Epidermal melanocyte (primary cell): ENCODE data around the gene SLC5A2.
"Not testable (repeated sequence)": the region's sequence is repeated elsewhere in the genome, so short reads cannot be mapped to it uniquely, and the experiment has no call there.

Source experiments
- DNase-seq: peaks from one replicate; pipeline ENCODE4 v3.0.0; 2011; ENCODE audit warnings: low spot score; ENCODE audit not compliant: insufficient read length

SLC5A2 gene

GRCh38 chr16:31491778-31492418 is 9.0 kb downstream of the SLC5A2 start:
- DNase-seq: no peak

- no peak for DNase-seq
Measured at GRCh38 chr16:31493506-31494125, 10.7 kb downstream of the SLC5A2 start.

GRCh38 chr16:31496670-31497069 is 13.7 kb downstream of the SLC5A2 start:
- DNase-seq: no peak

- DNase-seq: no peak
Measured at GRCh38 chr16:31498493-31498892, 15.6 kb downstream of the SLC5A2 start.

GRCh38 chr16:31499928-31500327 is 17.0 kb downstream of the SLC5A2 start:
- no peak for DNase-seq

GRCh38 chr16:31501226-31501965 is 18.5 kb downstream of the SLC5A2 start:
- DNase-seq: no peak

- DNase-seq: no peak
Measured at GRCh38 chr16:31501966-31502348, 19.0 kb downstream of the SLC5A2 start.

- DNase-seq: no peak
Measured at GRCh38 chr16:31502981-31503380, 20.1 kb downstream of the SLC5A2 start.

GRCh38 chr16:31503555-31503954 is 20.6 kb downstream of the SLC5A2 start:
- not testable (repeated sequence) for DNase-seq

- no peak for DNase-seq
Measured at GRCh38 chr16:31504159-31504558, 21.2 kb downstream of the SLC5A2 start.

GRCh38 chr16:31505483-31505882 is 22.6 kb downstream of the SLC5A2 start:
- DNase-seq: no peak

- no peak for DNase-seq
Measured at GRCh38 chr16:31507617-31507928, 24.6 kb downstream of the SLC5A2 start.

- DNase-seq: peak; percentile 82
Measured at GRCh38 chr16:31507929-31508705, 25.2 kb downstream of the SLC5A2 start, which contains the start of gene RUSF1. Gene RUSF1, minus strand, starts transcription at chr16:31508391. Its CDS starts 18 bp downstream, at chr16:31508373.

- DNase-seq: no peak
Measured at GRCh38 chr16:31508706-31509195, 25.8 kb downstream of the SLC5A2 start.

GRCh38 chr16:31513126-31513525 is 30.2 kb downstream of the SLC5A2 start:
- DNase-seq: no peak

GRCh38 chr16:31513884-31514283 is 31.0 kb downstream of the SLC5A2 start:
- no peak for DNase-seq

GRCh38 chr16:31517800-31518402 is 35.0 kb downstream of the SLC5A2 start:
- no peak for DNase-seq

GRCh38 chr16:31519759-31520431 is 37.0 kb downstream of the SLC5A2 start:
- no peak for DNase-seq

GRCh38 chr16:31521368-31521767 is 38.4 kb downstream of the SLC5A2 start:
- DNase-seq: no peak

- DNase-seq: no peak
Measured at GRCh38 chr16:31522071-31522470, 39.1 kb downstream of the SLC5A2 start.

GRCh38 chr16:31523768-31524167 is 40.8 kb downstream of the SLC5A2 start:
- not testable (repeated sequence) for DNase-seq
